Vagina (tissue), 2 donors: ENCODE data around the gene ULK4.

Experiments
- POLR2A ChIP-seq, 2 donors: fragments of 450-650 bp; IDR thresholded peaks; one replicate each; pipeline ENCODE4 v1.6.1; 2017; ENCODE audit warnings: antibody characterized with exemption in 2 of 2, mild to moderate bottlenecking in 2 of 2, moderate library complexity in 2 of 2
- TF ChIP-seq, protein P1 (sequence below), 3 experiments: fragments of 450-650 bp in 2 of 3; fragments of 200-600 bp in 1 of 3; sonication (generic) in 1 of 3; IDR thresholded peaks; one replicate each; pipeline ENCODE4 v1.5.1; 2017 to 2019; ENCODE audit warnings: antibody characterized with exemption in 3 of 3, mild to moderate bottlenecking in 2 of 3, moderate library complexity in 2 of 3

DNA sequence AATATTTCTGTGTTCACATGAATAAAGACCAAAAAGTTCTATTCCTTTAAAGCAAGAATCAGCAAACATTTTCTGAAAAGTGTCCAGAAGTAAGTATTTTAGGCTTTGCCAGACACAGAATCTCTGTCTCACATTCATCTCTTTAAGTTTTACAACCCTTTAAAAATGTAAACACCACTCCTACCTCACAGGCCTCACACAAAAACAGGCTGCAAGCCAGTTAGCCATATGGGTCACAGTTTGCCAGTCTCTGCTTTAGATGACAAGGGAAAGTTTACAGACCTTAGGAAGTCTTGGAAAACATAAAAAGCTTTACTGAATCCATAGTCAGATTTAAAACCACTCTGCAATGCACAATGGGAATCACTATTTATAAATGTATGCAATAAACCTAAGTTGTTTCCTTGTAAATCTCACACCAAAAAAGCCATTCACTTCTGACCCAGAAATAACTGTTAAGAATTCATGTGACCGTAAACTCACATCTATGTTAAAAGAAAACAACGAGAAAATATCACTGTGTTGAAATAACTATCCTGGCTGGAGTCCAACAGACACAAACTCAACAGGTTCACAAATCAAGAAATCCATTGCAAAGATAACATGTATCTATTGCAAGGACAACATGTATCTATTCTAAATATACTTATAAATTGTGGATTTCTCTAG, 308.2 kb downstream of the ULK4 start:
- no peak for TF ChIP-seq POLR2A (IDR thresholded peaks at IDR 0.05)
- TF ChIP-seq, protein P1, sequence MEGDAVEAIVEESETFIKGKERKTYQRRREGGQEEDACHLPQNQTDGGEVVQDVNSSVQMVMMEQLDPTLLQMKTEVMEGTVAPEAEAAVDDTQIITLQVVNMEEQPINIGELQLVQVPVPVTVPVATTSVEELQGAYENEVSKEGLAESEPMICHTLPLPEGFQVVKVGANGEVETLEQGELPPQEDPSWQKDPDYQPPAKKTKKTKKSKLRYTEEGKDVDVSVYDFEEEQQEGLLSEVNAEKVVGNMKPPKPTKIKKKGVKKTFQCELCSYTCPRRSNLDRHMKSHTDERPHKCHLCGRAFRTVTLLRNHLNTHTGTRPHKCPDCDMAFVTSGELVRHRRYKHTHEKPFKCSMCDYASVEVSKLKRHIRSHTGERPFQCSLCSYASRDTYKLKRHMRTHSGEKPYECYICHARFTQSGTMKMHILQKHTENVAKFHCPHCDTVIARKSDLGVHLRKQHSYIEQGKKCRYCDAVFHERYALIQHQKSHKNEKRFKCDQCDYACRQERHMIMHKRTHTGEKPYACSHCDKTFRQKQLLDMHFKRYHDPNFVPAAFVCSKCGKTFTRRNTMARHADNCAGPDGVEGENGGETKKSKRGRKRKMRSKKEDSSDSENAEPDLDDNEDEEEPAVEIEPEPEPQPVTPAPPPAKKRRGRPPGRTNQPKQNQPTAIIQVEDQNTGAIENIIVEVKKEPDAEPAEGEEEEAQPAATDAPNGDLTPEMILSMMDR (IDR thresholded peaks at IDR 0.05): no peak
